Activated CD4-positive, alpha-beta T cell treated with anti-CD3 and anti-CD28 coated beads, Interleukin-2, amount 10 ng/mL, durations not matched to agents 7 days and 5 days (primary cell): Measurements from ENCODE around the gene COL11A2. TPM values are rescaled to one million over a fixed set of nuclear protein-coding genes. Genes with fewer than 3 reads are reported as not detected.

Experiments
- CTCF ChIA-PET: fragments of 350-600 bp; sonication (Branson Sonifier 250); formaldehyde crosslinking; loops from one replicate; lab custom pipeline; 2021; ENCODE audit warnings: antibody characterized with exemption; lab: Charles Lee
- POLR2A ChIA-PET: fragments of 350-600 bp; sonication (Branson Sonifier 250); formaldehyde crosslinking; loops from one replicate; lab custom pipeline; 2021; ENCODE audit warnings: antibody characterized with exemption; lab: Charles Lee
- DNase-seq: peaks from one replicate; pipeline ENCODE4 v3.0.0-alpha.2; 2020
- H3K27ac Mint-ChIP-seq: one replicate; pipeline ENCODE4 v1.8.0; 2021; ENCODE audit warnings: mild to moderate bottlenecking, moderate library complexity, mixed read lengths
- H3K27me3 Mint-ChIP-seq: one replicate; pipeline ENCODE4 v1.8.0; 2021; ENCODE audit warnings: mixed read lengths
- H3K36me3 Mint-ChIP-seq: one replicate; pipeline ENCODE4 v1.8.0; 2021; ENCODE audit warnings: low read depth, mixed read lengths
- H3K4me1 Mint-ChIP-seq: one replicate; pipeline ENCODE4 v1.8.0; 2021; ENCODE audit warnings: mixed read lengths
- H3K4me3 Mint-ChIP-seq: one replicate; pipeline ENCODE4 v1.8.0; 2021; ENCODE audit warnings: mild to moderate bottlenecking, moderate library complexity, mixed read lengths
- H3K9me3 Mint-ChIP-seq: one replicate; pipeline ENCODE4 v1.8.0; 2021; ENCODE audit warnings: mixed read lengths
- total RNA-seq, 2 experiments: library from RNA; stranded (reverse); gene quantifications; one replicate each; pipeline ENCODE4 v1.2.3, GENCODE V29; 2021

COL11A2 gene
- total RNA-seq, 2 experiments from 2014 or later, result 1.3 to 1.4 TPM

- Mint-ChIP-seq H3K9me3 (no peaks in the 10 kb centered on the region), H3K4me3 (no peak overlapping the region), H3K27ac (no peak overlapping the region), H3K27me3 (peaks cover 3% of the 10 kb centered on the region), H3K36me3 (no peaks in the 10 kb centered on the region), H3K4me1 (no peaks in the 10 kb centered on the region)
- no peak for DNase-seq
- POLR2A ChIA-PET, result no interaction called here
- CTCF ChIA-PET, result interaction anchor here (0.6 to 1.5 kb wide), 8 partner anchors 9 to 172 kb away, joined by 3 to 6 read pairs (median 3); no protein-coding TSS in a partner anchor
These were observed 19.4 kb downstream of the COL11A2 start for GRCh38 chr6:33172688-33173534.

- no peak for DNase-seq
- no peaks in the 10 kb centered on the region for H3K9me3 Mint-ChIP-seq
- no peak overlapping the region for H3K27ac Mint-ChIP-seq
- no peak overlapping the region for H3K4me3 Mint-ChIP-seq
- no peaks in the 10 kb centered on the region for H3K36me3 Mint-ChIP-seq
- H3K4me1 Mint-ChIP-seq, result no peaks in the 10 kb centered on the region
- ChIA-PET POLR2A (no interaction called here), CTCF (interaction anchor here (0.5 to 1.0 kb wide), 4 partner anchors 11 to 291 kb away, joined by 3 to 6 read pairs (median 4); no protein-coding TSS in a partner anchor)
- H3K27me3 Mint-ChIP-seq, result peaks cover 3% of the 10 kb centered on the region
These were observed 20.2 kb downstream of the COL11A2 start for GRCh38 chr6:33171880-33172687.

GRCh38 chr6:33171016-33171879 is 21.0 kb downstream of the COL11A2 start:
- H3K27ac Mint-ChIP-seq, result no peak overlapping the region
- no peaks in the 10 kb centered on the region for H3K36me3 Mint-ChIP-seq
- no peaks in the 10 kb centered on the region for H3K4me1 Mint-ChIP-seq
- ChIA-PET CTCF (interaction anchor here (0.5 kb wide), 1 partner anchor 291 kb away, joined by 5 read pairs; no protein-coding TSS in a partner anchor), POLR2A (no interaction called here)
- H3K27me3 Mint-ChIP-seq, result peaks cover 3% of the 10 kb centered on the region
- DNase-seq, result no peak
- H3K4me3 Mint-ChIP-seq, result no peak overlapping the region
- H3K9me3 Mint-ChIP-seq, result no peaks in the 10 kb centered on the region

- Mint-ChIP-seq H3K4me1 (no peaks in the 10 kb centered on the region), H3K9me3 (no peaks in the 10 kb centered on the region), H3K4me3 (no peak overlapping the region), H3K27ac (no peak overlapping the region), H3K36me3 (no peaks in the 10 kb centered on the region), H3K27me3 (peaks cover 3% of the 10 kb centered on the region)
- ChIA-PET CTCF (interaction anchor here (0.6 to 0.9 kb wide), 2 partner anchors 185 to 327 kb away, joined by 3 to 4 read pairs; no protein-coding TSS in a partner anchor), POLR2A (no interaction called here)
- no peak for DNase-seq
These were observed 21.9 kb downstream of the COL11A2 start for GRCh38 chr6:33170176-33171015.

- no peaks in the 10 kb centered on the region for H3K9me3 Mint-ChIP-seq
- DNase-seq, result no peak
These were observed 22.7 kb downstream of the COL11A2 start for GRCh38 chr6:33169291-33170175.

GRCh38 chr6:33168639-33169038 is 23.6 kb downstream of the COL11A2 start:
- H3K27ac Mint-ChIP-seq, result no peak overlapping the region
- no peak overlapping the region for H3K4me3 Mint-ChIP-seq
- POLR2A ChIA-PET, result no interaction called here
- CTCF ChIA-PET, result interaction anchor here (1.4 kb wide), 1 partner anchor 80 kb away, joined by 3 read pairs; no protein-coding TSS in a partner anchor
- DNase-seq, result no peak
- H3K36me3 Mint-ChIP-seq, result no peaks in the 10 kb centered on the region
- H3K4me1 Mint-ChIP-seq, result no peaks in the 10 kb centered on the region
- no peaks in the 10 kb centered on the region for H3K27me3 Mint-ChIP-seq
- H3K9me3 Mint-ChIP-seq, result no peaks in the 10 kb centered on the region

More at GRCh38 chr6:33169291-33170175, 22.7 kb downstream of the COL11A2 start:
- H3K4me3 Mint-ChIP-seq, result no peak overlapping the region
- ChIA-PET CTCF (interaction anchor here (0.6 to 1.4 kb wide), 3 partner anchors 79 to 328 kb away, joined by 3 to 4 read pairs (median 3); no protein-coding TSS in a partner anchor), POLR2A (no interaction called here)
- H3K36me3 Mint-ChIP-seq, result no peaks in the 10 kb centered on the region
- no peak overlapping the region for H3K27ac Mint-ChIP-seq
- H3K4me1 Mint-ChIP-seq, result no peaks in the 10 kb centered on the region
- H3K27me3 Mint-ChIP-seq, result no peaks in the 10 kb centered on the region

- POLR2A ChIA-PET, result no interaction called here
- no peak overlapping the region for H3K27ac Mint-ChIP-seq
These were observed 24.0 kb downstream of the COL11A2 start for GRCh38 chr6:33168284-33168601.

GRCh38 chr6:33167374-33168283 is 24.6 kb downstream of the COL11A2 start:
- ChIA-PET POLR2A (no interaction called here), CTCF (interaction anchor here (1.4 kb wide), 1 partner anchor 81 kb away, joined by 3 read pairs; no protein-coding TSS in a partner anchor)

More at GRCh38 chr6:33168284-33168601, 24.0 kb downstream of the COL11A2 start:
- Mint-ChIP-seq H3K9me3 (no peaks in the 10 kb centered on the region), H3K4me3 (no peak overlapping the region), H3K36me3 (no peaks in the 10 kb centered on the region), H3K27me3 (no peaks in the 10 kb centered on the region), H3K4me1 (no peaks in the 10 kb centered on the region)
- DNase-seq, result no peak
- CTCF ChIA-PET, result interaction anchor here (1.4 kb wide), 1 partner anchor 80 kb away, joined by 3 read pairs; no protein-coding TSS in a partner anchor

GRCh38 chr6:33166811-33167210 is 25.5 kb downstream of the COL11A2 start:
- CTCF ChIA-PET, result no interaction called here
- H3K36me3 Mint-ChIP-seq, result no peaks in the 10 kb centered on the region
- H3K9me3 Mint-ChIP-seq, result no peaks in the 10 kb centered on the region
- H3K4me1 Mint-ChIP-seq, result peaks cover 4% of the 10 kb centered on the region
- H3K27ac Mint-ChIP-seq, result no peak overlapping the region
- no peak for DNase-seq
- POLR2A ChIA-PET, result no interaction called here
- H3K27me3 Mint-ChIP-seq, result no peaks in the 10 kb centered on the region
- H3K4me3 Mint-ChIP-seq, result no peak overlapping the region

More at GRCh38 chr6:33167374-33168283, 24.6 kb downstream of the COL11A2 start:
- no peak overlapping the region for H3K27ac Mint-ChIP-seq
- H3K36me3 Mint-ChIP-seq, result no peaks in the 10 kb centered on the region
- H3K4me1 Mint-ChIP-seq, result no peaks in the 10 kb centered on the region
- no peaks in the 10 kb centered on the region for H3K9me3 Mint-ChIP-seq
- DNase-seq, result no peak
- no peak overlapping the region for H3K4me3 Mint-ChIP-seq
- H3K27me3 Mint-ChIP-seq, result no peaks in the 10 kb centered on the region

- H3K27me3 Mint-ChIP-seq, result no peaks in the 10 kb centered on the region
- DNase-seq, result no peak
- peaks cover 9% of the 10 kb centered on the region for H3K4me1 Mint-ChIP-seq
- H3K36me3 Mint-ChIP-seq, result no peaks in the 10 kb centered on the region
- H3K27ac Mint-ChIP-seq, result no peak overlapping the region
- H3K9me3 Mint-ChIP-seq, result no peaks in the 10 kb centered on the region
- ChIA-PET CTCF (no interaction called here), POLR2A (no interaction called here)
- no peak overlapping the region for H3K4me3 Mint-ChIP-seq
These were observed 25.9 kb downstream of the COL11A2 start for GRCh38 chr6:33166363-33166762.
